NCI-H146 treated with DMSO at 0.1 percent for 48 hours (cell line): Measurements from ENCODE around the gene MAML3.

Experiments used
- DNase-seq: peaks from one replicate; lab custom pipeline; 2025; ENCODE audit not compliant: unreplicated experiment; lab: John Stamatoyannopoulos, UW

MAML3 gene

GRCh38 chr4:139934708-139935195 lies 219.2 kb downstream of the MAML3 start:
- peak; percentile 64 for DNase-seq

GRCh38 chr4:139934057-139934707 lies 219.8 kb downstream of the MAML3 start:
- DNase-seq = no peak

GRCh38 chr4:139933541-139933940 lies 220.4 kb downstream of the MAML3 start:
- DNase-seq = no peak

- DNase-seq = no peak
Observed at GRCh38 chr4:139933104-139933503, 220.9 kb downstream of the MAML3 start.

DNA sequence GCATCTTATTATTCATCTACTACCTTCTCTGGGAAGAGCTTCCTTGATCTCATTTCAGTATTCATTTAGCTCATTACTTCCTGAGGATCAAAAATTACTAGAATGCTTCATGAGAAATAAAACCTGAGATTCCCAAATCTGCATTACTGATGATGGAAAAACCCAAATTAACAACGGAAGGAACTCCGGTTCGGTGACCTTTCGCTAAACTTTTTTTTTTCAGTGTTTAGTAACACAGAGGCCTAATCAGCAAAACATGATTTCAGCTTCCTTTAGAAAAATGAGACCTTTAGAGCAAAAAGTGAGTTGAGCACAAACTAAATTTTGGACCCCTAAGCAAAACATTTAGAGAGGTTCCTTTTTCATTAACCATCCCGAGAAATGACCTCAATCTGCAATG lies 229.2 kb downstream of the MAML3 start:
- no peak for DNase-seq

DNA sequence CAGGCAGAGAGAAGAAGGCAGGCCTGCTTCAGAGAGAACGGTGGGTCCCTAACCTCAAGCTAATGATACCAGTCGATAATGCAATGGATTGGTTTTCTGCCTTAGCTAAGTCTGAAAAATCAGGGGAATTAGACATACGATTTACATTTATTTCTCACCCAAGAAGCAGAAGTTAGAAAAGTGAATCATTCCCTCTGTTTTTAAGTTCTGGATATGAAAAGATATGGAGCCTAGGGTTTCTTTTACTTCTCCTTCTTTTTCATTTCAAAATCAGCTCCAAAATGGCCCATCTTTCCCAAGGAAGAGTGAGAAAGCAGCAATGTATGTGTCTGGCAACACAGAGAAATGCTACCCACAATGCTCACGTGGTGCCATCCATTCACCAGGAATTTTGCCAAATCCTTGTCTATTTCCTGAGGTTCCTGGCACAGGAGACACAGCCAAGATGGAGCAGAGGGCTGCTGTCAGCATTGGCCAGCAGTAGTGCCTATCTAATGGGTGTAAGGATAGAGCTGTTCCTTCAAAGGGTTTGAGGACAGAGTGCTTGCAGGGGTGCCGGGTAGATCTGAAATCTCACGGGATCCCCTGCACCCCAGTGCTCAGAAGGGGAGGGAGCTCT lies 231.5 kb downstream of the MAML3 start:
- DNase-seq = no peak

- peak; percentile 96 for DNase-seq
Observed at GRCh38 chr4:139921429-139922184, 232.4 kb downstream of the MAML3 start.

GRCh38 chr4:139920486-139921002 lies 233.4 kb downstream of the MAML3 start:
- no peak for DNase-seq

DNA sequence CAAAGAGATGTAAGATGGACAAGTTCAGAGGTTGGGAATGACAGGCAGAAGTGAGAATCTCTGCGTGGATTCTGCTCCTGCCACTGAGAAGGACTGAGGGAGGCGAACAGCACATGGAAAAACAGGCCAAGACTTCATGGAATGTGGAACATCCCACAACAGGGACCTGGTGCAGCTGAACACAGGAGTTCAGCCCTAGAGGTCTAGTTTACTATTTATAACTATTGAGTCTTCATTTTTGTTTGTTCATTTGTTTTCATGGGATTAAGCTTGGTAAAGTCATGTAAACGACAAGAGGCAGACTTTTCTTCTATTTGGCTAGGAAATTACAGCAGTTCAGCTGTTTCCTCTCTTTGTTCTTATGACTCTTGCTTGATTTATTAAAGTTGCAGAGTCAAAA lies 234.5 kb downstream of the MAML3 start:
- no peak for DNase-seq

DNA sequence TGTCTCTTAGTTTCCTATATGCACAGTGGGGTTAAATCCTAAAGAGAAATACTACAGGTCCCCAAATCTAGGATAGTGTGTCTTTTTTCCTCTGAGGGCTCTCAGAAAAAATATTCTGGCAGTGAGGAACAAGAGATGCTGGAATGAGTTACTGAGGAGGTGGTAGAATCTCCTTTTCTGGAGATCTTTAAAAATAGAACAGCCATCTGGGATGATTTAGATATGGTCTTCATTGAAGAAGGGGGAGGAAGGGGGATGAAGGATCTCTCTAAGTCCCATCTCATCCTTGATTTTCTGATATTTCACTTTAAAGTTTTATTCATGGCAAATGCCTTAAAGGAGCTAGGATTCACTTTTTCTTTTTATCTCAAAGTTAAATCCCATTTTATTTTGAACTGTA lies 235.0 kb downstream of the MAML3 start:
- DNase-seq = no peak

DNA sequence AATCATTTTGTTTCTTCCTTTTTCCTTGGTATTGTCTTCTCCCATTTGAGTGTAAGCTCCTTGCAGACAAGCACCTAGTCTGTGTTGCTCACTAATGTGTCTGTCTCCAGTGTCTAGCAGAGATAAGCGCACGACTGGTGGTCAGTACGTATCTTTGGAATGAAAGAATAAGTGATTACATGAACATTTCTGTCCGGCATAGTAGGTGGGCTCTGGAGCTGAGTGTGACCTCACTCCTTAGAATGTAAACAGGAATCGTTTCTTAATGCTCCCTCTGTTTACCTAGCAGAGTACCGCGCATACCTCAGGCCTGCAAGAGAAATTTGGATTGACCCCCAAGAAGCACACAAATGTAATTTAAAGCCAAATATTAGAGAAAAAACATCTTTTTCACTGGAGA lies 235.4 kb downstream of the MAML3 start:
- no peak for DNase-seq

DNA sequence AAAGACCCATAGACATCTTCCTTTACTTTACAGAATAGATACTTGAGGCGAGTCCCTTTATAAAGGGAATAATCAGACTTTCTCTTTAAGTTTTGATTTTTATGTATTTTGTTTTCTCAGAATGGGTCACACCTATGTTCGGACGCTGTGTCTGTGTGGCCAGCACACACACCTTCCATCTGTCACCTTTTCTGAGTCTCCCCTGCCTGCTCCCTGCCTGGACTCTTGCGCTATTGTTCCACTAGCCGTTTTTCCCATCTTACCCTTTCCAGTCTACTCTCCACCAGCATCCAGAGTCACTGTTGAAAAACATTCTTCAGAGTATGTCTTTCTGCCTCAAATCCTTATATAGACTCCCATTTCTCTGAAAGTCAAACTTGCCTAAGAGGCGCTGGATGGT lies 236.1 kb downstream of the MAML3 start:
- DNase-seq = no peak

- DNase-seq = no peak
Observed at GRCh38 chr4:139916041-139916440, 237.9 kb downstream of the MAML3 start.

DNA sequence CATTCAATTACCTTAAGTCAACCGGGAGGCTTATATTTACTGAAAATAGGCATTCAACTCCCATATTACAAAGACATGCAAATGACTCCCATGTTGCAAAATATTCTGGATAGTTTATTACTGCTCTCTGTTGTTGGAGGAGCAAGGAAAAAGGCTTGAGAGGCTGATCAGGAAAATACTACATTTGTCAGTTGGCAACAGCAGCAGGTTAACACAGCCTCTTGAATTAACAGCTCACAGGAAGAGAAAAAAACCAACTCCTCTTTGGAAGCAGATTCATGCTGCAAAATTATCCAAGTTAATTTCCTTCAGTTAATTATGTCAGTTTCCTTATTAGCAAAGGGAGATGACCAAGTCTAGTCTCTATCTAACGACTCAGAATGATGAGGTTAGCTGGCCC lies 238.9 kb downstream of the MAML3 start:
- DNase-seq = no peak

DNA sequence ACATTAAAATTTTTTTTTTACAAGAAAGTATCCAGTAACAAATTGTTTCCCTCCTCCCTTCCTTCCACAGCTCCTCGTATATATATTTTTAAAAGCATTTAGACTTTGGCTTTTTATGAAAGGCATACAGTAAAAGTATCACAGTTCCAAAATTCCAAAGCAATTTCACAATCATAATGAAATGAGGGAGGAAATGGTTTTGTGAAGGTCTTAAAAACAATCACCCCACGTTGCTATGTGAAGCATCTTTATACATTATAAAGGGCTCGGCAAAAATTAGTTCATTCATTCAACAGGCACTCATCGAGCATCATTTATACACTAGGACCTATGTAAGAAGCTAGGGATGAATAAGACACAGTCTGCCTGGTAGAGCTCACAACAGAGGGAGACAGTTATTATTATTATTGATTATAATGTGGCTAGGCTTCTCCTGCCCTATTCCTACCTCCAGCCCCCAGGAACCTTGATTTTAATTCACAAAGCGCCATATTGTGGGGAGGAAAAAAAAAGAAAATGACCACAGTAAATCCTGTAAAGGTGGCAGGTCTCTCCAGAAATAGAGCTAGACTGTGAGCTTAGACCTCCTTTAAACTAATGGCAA lies 239.9 kb downstream of the MAML3 start:
- no peak for DNase-seq

GRCh38 chr4:139913398-139913990 lies 240.5 kb downstream of the MAML3 start:
- DNase-seq = no peak

DNA sequence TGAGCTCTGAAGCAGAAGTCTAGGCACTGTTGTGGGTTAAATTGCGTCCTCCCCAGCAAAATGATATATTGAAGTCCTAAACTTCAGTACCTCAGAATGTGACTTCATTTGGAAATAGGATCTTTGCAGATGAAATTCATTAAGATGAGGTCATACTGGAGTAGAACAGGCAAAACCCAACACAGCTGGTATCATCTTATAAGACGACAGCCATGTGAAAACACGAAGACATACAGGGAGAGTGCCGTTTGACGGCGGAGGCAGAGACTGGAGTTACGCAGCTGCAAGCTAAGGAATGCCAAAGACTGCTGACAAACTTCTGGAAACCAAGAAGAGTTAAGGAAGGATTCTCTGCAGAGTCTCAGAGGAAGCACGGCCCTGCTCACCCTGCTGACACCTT lies 241.5 kb downstream of the MAML3 start:
- DNase-seq = no peak

- no peak for DNase-seq
Observed at GRCh38 chr4:139910106-139910505, 243.9 kb downstream of the MAML3 start.

- no peak for DNase-seq
Observed at GRCh38 chr4:139908636-139909437, 245.1 kb downstream of the MAML3 start.
